ENCODE results near the gene ALPP. TPM values are rescaled to one million over a fixed set of nuclear protein-coding genes. Genes with fewer than 3 reads are reported as not detected.

ALPP gene
- polyA plus RNA-seq, 1 of the 3 experiments (the other 2 are of a cell fraction): not detected

DNA sequence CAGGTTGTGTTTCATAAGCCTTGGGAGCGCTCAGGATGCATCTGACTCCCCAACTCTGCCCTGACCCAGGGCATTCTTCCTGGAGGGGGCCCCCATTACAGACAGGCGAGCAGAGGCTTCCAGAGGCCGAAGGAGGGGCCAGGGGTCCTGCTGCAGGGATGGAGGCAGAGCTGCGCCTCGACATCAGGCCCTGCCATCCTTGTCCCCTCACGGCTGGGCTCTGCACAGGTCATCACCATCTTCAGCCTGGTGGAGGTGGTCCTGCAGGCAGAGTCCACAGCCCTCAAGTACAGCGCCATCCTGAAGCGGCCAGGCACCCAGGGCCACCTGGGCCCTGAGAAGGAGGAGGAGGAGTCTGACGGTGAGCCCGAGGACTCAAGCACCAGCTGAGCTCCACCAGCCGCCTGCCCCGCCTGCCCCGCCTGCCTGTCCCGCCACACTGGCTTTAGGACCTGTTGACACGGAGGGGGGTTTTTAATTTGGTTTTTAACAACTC is 42.3 kb upstream of the ALPP start:
- H3K4me3 ChIP-seq (ENCODE audit: low read depth in 2 of 2, low read length in 1 of 2): no peak overlapping the region
- TF ChIP-seq, protein P1, sequence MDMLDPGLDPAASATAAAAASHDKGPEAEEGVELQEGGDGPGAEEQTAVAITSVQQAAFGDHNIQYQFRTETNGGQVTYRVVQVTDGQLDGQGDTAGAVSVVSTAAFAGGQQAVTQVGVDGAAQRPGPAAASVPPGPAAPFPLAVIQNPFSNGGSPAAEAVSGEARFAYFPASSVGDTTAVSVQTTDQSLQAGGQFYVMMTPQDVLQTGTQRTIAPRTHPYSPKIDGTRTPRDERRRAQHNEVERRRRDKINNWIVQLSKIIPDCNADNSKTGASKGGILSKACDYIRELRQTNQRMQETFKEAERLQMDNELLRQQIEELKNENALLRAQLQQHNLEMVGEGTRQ (IDR thresholded peaks at IDR 0.05; ENCODE audit: borderline replicate concordance, low read depth, low read length): no peak
- TF ChIP-seq TCF12 (IDR thresholded peaks at IDR 0.05) (no peak), EP300 (IDR thresholded peaks at IDR 0.05; ENCODE audit: borderline replicate concordance in 1 of 2, low read depth in 1 of 2, low read length in 1 of 2) (no peak), FOSL2 (IDR thresholded peaks at IDR 0.05; ENCODE audit: borderline replicate concordance, low read depth) (no peak), TAF1 (IDR thresholded peaks at IDR 0.05; ENCODE audit: borderline replicate concordance, low read depth, low read length) (no peak), CHD2 (IDR thresholded peaks at IDR 0.05; ENCODE audit: low read length, partially characterized antibody) (no peak), MEF2A (IDR thresholded peaks at IDR 0.05; ENCODE audit: borderline replicate concordance, low read depth) (no peak), RXRA (IDR thresholded peaks at IDR 0.05; ENCODE audit: borderline replicate concordance, low read depth) (no peak)
- TF ChIP-seq, protein P2, sequence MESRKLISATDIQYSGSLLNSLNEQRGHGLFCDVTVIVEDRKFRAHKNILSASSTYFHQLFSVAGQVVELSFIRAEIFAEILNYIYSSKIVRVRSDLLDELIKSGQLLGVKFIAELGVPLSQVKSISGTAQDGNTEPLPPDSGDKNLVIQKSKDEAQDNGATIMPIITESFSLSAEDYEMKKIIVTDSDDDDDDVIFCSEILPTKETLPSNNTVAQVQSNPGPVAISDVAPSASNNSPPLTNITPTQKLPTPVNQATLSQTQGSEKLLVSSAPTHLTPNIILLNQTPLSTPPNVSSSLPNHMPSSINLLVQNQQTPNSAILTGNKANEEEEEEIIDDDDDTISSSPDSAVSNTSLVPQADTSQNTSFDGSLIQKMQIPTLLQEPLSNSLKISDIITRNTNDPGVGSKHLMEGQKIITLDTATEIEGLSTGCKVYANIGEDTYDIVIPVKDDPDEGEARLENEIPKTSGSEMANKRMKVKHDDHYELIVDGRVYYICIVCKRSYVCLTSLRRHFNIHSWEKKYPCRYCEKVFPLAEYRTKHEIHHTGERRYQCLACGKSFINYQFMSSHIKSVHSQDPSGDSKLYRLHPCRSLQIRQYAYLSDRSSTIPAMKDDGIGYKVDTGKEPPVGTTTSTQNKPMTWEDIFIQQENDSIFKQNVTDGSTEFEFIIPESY (IDR thresholded peaks at IDR 0.05; ENCODE audit: borderline replicate concordance, low read depth): no peak
- TF ChIP-seq, protein P3, sequence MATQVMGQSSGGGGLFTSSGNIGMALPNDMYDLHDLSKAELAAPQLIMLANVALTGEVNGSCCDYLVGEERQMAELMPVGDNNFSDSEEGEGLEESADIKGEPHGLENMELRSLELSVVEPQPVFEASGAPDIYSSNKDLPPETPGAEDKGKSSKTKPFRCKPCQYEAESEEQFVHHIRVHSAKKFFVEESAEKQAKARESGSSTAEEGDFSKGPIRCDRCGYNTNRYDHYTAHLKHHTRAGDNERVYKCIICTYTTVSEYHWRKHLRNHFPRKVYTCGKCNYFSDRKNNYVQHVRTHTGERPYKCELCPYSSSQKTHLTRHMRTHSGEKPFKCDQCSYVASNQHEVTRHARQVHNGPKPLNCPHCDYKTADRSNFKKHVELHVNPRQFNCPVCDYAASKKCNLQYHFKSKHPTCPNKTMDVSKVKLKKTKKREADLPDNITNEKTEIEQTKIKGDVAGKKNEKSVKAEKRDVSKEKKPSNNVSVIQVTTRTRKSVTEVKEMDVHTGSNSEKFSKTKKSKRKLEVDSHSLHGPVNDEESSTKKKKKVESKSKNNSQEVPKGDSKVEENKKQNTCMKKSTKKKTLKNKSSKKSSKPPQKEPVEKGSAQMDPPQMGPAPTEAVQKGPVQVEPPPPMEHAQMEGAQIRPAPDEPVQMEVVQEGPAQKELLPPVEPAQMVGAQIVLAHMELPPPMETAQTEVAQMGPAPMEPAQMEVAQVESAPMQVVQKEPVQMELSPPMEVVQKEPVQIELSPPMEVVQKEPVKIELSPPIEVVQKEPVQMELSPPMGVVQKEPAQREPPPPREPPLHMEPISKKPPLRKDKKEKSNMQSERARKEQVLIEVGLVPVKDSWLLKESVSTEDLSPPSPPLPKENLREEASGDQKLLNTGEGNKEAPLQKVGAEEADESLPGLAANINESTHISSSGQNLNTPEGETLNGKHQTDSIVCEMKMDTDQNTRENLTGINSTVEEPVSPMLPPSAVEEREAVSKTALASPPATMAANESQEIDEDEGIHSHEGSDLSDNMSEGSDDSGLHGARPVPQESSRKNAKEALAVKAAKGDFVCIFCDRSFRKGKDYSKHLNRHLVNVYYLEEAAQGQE (IDR thresholded peaks at IDR 0.05; ENCODE audit: low read depth, low read length): no peak
- H3K9me3 ChIP-seq: no peaks in the 10 kb centered on the region
- POLR2A ChIA-PET: no interaction called here
- 97% methylated on average over 7 of the region's 15 CpGs for WGBS (ENCODE audit: low lambda C conversion rate)
- H3K27ac ChIP-seq (ENCODE audit: low read depth in 2 of 2, low read length in 1 of 2): no peak overlapping the region
- H3K27me3 ChIP-seq (ENCODE audit: insufficient read depth): no peaks in the 10 kb centered on the region
- H3F3A ChIP-seq (replicated peaks; ENCODE audit: insufficient read depth): no peaks in the 10 kb centered on the region
- H3K9me2 ChIP-seq: no peaks in the 10 kb centered on the region
- H2AFZ ChIP-seq (ENCODE audit: low read depth): no peak overlapping the region
- H3K36me3 ChIP-seq (replicated peaks in 1 of 2; ENCODE audit: control insufficient read depth in 1 of 2, insufficient read depth in 2 of 2, low read length in 1 of 2): peaks cover 0 to 2% of the 10 kb centered on the region in 2 experiments
- no peaks in the 10 kb centered on the region for H3K4me1 ChIP-seq (ENCODE audit: control insufficient read depth in 1 of 2, insufficient read depth in 2 of 2, low read depth in 1 of 2, low read length in 1 of 2)
- H3K4me2 ChIP-seq: no peak overlapping the region
- CTCF ChIA-PET: interaction anchor here (0.7 to 5.1 kb wide), 13 partner anchors 8 to 433 kb away, joined by 3 to 29 read pairs (median 4); partner anchors contain the start of gene NPPC
- H3K9ac ChIP-seq: no peak overlapping the region
- H3K79me2 ChIP-seq (ENCODE audit: insufficient read depth): no peaks in the 10 kb centered on the region
- no peak for DNase-seq
- H4K20me1 ChIP-seq (ENCODE audit: insufficient read depth): no peaks in the 10 kb centered on the region
